GDM1 (cell line): ENCODE results near the gene MSH2.
A peak's percentile ranks its signal among the peaks of the same experiment; 100 is the strongest.
"Not testable (repeated sequence)": the region's sequence is repeated elsewhere in the genome, so short reads cannot be mapped to it uniquely, and the experiment has no call there.

Source experiments
- DNase-seq: peaks from one replicate; lab custom pipeline; 2025; lab: John Stamatoyannopoulos, UW

The MSH2 gene

GRCh38 chr2:47484396-47484795, 81.4 kb downstream of the MSH2 start:
- no peak for DNase-seq

GRCh38 chr2:47485177-47485576, 82.2 kb downstream of the MSH2 start:
- DNase-seq, result no peak

- no peak for DNase-seq
Measured at GRCh38 chr2:47485751-47486300, 82.9 kb downstream of the MSH2 start.

GRCh38 chr2:47486841-47487497, 84.0 kb downstream of the MSH2 start:
- peak; percentile 51 for DNase-seq

GRCh38 chr2:47487498-47487875, 84.5 kb downstream of the MSH2 start:
- no peak for DNase-seq

DNA sequence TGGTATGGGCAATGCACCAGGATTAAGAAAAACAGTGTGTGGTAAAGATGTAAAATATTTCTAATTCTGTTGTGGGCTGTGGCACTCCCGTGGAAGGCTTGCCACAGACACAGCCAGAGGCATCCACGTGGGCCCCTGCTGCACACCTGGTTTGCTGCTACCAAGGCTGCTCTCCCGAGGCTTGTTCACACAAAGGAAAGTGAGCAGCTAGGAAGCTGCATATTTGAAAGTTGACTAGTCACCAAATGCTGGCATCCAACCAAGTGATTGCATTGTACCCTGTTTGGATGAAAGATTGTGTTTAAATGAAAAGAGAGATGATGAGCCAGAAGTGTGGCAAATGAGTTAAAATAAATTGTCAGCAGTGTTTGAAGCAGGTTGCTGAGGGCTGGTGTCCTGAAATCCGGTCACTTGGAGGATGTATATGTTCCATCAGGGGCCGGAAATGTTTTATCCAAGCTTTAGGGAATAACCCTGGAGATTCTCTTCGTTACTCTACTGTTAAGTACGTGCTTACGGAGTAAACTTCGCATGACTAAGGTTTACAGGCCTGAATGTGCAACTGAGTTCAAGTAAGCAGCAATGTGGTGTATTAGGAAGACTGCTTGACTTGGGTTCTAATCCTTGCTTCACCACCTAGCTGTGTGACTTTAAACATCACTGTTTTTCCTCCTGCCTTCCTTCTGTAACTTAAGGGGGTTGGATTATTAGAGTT, 86.1 kb downstream of the MSH2 start:
- no peak for DNase-seq

DNA sequence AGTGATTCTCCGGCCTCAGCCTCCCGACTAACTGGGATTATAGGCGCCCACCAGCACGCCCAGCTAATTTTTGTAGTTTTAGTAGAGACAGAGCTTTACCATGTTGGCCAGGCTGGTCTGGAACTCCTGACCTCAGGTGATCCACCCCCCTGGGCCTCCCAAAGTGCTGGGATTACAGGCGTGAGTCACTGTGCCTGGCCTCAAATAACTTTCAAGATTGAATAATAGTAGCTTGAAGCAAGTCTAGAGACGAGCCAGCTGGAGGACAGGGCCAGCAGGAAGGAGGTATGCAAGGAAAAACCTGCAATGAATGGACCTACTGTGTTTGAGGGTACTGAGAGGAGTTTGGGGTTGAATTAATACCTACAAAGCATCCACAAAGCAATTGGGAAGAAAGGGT, 87.5 kb downstream of the MSH2 start:
- no peak for DNase-seq

DNA sequence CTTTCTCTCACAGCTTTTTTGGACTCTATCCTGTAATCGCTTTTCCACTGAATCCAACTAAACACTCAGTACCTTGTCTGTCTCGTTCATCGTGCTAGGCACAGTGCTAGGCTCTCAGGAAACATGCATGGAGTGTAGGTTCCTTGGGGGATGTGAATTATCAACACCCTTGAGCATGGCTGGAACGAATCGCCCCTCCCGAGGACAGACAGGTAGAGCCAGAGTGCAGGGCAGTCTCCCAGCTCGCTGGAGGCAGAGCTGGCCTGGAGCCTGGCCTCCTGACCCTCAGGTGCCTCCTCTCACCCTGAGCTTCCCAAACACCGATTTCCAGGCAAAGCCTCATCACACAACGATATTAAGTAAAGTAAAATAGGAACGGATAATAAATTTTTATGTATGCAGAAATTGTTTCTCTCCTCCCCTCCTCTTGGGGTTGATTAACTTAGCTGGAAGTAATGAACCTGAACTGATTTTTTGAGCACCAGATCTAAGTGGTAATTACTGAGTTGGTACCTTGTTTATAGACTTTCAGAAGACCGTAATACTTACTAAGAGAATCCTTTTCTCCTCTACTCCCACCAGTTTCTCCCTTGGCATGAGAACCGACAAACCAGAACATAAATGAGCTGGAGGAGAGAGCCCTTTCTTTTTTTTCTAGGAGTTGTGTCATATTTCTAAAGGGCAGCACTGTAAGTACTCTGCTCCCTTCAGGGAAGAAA, 90.5 kb downstream of the MSH2 start:
- DNase-seq, result no peak

DNA sequence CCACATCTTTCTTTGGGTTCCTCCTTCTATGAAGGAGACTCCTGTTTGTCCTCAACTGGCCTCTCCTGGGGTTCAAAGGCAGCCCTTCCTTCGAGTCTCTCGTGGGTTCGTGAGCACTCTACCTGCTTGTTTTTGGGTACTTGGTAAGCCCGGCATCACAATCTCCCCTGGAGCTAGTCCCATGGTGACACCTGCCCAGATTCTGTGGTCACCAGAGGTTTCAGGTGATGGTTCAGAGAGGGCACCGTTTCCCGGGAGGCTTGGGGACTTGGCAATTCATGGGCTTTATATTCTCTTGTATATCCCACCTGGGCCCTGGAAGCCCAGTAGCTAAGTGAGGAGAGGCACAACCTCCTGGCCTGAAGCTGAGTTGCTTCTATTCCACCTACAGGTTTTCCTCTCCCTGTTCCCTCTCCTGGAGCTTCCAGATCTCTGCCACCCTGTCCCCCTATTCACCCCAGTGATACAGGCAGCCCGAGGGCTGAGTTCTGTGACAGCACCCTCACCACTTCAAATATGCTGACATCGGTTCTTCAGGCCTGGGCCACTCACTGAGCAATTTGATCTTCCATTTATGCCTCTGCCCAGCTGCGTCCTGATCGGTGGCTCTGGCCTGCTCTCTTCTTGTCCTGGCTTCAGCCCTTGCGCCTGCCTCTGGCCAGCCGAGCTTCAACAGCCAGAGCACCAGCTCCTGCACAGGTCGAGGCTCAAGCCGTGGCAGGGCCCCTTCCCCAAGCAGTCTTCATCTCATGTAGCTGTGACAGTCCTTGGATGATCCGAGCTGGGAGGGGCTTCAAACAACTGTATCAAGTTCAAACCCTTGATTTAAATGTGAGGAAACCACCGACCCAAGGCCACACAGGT, 91.5 kb downstream of the MSH2 start:
- no peak for DNase-seq

DNA sequence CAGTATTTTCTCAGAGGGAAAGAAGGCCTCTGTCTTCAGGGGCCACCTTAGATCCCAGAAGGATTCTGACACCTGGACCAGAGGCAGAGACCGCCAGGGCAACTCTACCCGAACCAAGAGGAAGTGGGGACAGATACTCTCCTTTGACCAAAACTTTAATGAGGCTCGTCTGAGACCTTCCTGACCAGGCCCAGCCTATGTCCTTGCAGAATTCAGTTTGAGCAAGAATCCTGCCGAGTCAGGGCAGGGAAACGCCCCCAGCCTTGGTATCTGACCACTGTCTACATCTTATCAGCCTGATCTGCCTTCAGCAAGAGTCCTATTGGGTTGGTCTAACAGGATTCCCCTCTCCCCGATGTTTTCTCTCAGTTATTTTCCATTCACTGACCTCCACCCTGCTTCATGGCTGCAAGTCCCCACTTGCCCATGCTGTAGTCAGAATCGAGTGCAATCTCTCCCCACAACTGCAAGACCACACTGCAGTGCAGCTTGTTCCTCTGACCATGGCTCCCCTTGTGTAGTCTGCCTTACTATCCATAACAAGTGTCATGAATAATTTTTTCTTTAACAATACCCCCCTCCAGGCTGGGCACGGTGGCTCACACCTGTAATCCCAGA, 95.0 kb downstream of the MSH2 start:
- DNase-seq, result no peak

GRCh38 chr2:47499093-47499492, 96.1 kb downstream of the MSH2 start:
- no peak for DNase-seq

DNA sequence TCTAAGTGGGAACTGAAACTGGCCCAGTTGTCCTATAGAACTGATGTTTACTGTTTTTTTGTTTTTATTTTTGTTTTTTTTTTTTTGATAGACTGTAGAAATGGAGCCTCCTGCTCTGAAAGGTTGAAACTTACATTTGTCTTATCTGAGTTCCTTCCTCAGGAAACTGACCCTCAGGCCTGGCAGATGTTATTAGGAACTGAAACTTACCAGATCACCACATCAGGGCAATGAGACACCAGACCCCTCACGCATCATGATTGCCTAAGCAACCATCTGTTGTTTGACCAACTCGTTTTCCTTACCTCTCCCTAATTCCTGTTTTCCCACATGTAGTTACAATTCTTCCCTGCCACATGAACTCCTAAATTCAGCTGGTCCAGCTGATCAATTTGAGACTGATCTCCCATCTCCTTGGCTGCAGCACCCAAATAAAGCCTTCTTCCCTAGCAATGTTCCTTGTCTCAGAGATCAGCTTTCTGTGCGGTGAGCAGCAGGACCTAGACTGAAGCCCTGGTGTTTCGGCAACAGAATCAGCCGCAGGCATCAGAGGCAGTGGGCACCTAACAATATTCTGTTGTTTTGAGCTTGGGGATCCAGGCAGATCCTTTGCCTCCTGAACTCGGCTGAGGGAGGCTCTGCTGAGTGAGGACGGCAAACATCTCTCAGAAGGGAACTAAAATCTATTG, 96.8 kb downstream of the MSH2 start:
- DNase-seq, result no peak

- no peak for DNase-seq
Measured at GRCh38 chr2:47501374-47502200, 98.6 kb downstream of the MSH2 start.

DNA sequence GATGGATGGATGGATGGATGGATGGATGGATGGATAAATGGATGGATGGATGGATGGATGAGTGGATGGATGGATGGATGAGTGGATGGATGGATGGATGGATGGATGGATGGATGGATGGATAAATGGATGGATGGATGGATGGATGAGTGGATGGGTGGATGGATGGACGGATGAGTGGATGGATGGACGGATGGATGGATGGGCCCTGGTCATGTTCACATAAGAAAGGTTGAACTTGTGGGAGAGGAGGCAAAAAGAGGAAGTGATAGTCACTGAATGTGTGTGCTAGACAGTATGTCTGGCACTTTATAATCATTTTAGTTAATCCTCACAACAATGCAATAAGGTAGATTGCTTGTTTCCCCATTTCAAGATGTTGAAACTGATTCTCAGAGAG, 99.5 kb downstream of the MSH2 start:
- DNase-seq, result not testable (repeated sequence)

GRCh38 chr2:47503481-47504070, 100.6 kb downstream of the MSH2 start:
- no peak for DNase-seq

DNA sequence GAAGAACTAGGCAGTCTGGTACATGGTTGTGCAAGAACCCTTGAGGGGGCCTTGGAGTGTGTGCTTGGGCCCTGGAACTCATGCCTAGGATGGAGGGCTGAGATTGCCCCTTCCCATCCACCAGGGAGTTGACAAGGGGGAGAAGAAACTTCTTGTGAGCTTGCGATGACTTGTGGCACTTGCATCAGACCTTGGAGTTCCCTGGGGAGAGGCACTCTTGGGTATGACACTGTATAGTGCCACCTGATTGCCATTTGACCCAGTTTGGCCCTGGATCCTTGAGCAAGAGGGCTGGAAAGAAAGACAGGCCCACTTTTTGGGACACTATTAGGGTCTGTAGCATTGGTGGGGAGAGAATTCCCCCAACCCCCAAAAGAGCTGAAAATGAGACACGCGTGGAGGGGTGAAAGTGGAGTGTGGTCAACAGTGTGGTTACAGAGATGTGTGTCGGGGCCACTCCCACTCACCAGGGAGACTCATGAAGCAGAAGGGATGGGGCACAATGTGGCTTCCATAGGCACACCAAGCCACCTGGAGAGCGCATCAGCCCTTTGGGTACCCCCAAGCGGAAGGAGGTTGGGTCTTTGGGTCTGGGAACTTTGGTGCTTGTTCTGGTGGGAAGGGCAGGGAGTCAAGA, 101.3 kb downstream of the MSH2 start:
- DNase-seq, result no peak

- DNase-seq, result no peak
Measured at GRCh38 chr2:47506024-47506423, 103.1 kb downstream of the MSH2 start.

- DNase-seq, result no peak
Measured at GRCh38 chr2:47506436-47506835, 103.5 kb downstream of the MSH2 start.

DNA sequence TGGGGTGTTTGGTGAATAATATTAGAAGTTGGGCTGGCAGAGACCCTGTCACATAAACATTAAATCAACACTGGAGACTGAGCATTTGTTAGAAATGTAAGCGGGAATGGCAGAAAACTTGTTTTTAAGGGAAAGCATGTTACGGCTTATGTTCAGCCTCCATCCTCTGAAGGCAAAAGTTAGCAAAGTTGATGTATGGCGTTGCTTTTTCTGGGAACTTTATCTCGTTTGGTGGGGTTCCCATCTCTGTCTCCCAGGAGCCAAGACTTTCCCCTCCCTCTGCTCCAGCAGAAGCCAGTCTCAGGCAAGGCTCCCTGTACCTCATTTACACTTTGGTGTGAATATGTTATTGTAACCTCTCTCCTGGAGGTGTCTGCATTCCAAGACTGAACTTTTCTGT, 105.1 kb downstream of the MSH2 start:
- DNase-seq, result no peak
